ENCODE data around the gene SHOC1.
"Not testable (repeated sequence)": the region's sequence is repeated elsewhere in the genome, so short reads cannot be mapped to it uniquely, and the experiment has no call there.

The SHOC1 gene

GRCh38 chr9:111804636-111805035 is 9.9 kb upstream of the SHOC1 start:
- no peak for DNase-seq

- no peak for DNase-seq
Measured at GRCh38 chr9:111803924-111804323, 9.2 kb upstream of the SHOC1 start.

- no peak for DNase-seq
Measured at GRCh38 chr9:111799915-111800526, 5.3 kb upstream of the SHOC1 start.

GRCh38 chr9:111799506-111799905 is 4.8 kb upstream of the SHOC1 start:
- DNase-seq: no peak

GRCh38 chr9:111798786-111799185 is 4.0 kb upstream of the SHOC1 start:
- DNase-seq: no peak

GRCh38 chr9:111795557-111795839 is 761 bp upstream of the SHOC1 start:
- no peak for DNase-seq

GRCh38 chr9:111791821-111792220 is 2.9 kb downstream of the SHOC1 start:
- not testable (repeated sequence) for DNase-seq

GRCh38 chr9:111789881-111790280 is 4.9 kb downstream of the SHOC1 start:
- no peak for DNase-seq

- DNase-seq: no peak
Measured at GRCh38 chr9:111783857-111784256, 10.9 kb downstream of the SHOC1 start.

- DNase-seq: no peak
Measured at GRCh38 chr9:111783424-111783823, 11.3 kb downstream of the SHOC1 start.

GRCh38 chr9:111766066-111766465 is 28.7 kb downstream of the SHOC1 start:
- DNase-seq: no peak

GRCh38 chr9:111762556-111762955 is 32.2 kb downstream of the SHOC1 start:
- no peak for DNase-seq

- DNase-seq: peak; percentile 76
Measured at GRCh38 chr9:111759762-111760639, 34.7 kb downstream of the SHOC1 start.

GRCh38 chr9:111754800-111755199 is 39.9 kb downstream of the SHOC1 start:
- DNase-seq: no peak

GRCh38 chr9:111752455-111752854 is 42.3 kb downstream of the SHOC1 start:
- no peak for DNase-seq
